Measurements from ENCODE around the gene EEFSEC. TPM values are rescaled to one million over a fixed set of nuclear protein-coding genes. Genes with fewer than 3 reads are reported as not detected.

Gene EEFSEC
- total RNA-seq, 2 donors from 2014 or later = 3.4 to 20.3 TPM

DNA sequence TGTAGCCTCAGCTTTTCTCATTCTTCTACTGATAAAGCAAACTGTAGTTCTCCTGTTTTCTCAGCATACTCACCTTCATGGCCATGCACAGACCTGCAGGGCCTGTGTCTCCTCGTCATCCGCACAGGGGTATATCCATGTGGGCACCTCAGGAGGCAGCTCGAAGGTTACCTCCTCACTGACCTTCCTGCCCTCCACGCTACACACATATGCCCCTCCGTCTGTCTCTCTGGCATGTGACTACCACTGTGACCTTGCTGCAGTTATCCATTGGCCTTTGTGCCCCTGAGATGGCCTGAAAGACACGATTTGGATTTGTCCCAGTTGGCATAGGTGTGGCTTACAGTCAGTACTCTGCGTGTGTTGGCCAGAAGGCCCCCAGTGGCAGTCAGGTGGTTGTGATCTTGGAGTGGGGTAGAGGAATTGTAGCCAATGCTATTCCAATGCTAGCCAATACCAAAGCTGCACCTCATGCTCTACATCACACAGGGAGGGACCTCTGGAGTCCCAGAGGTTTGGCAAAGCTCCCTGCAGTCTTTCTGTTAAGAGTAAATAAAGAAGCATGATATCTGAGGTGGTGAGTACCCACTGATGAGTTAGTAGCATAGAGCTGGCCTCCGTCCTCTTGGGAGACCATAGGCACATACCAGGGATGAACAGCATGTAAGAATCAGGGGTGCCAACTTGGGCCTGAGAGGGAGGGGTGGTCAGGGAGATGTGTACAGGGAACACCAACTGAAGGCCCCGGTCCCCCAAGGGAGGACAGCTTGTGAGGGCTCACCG is 143.4 kb downstream of the EEFSEC start:
- Mint-ChIP-seq H3K9me3 (peaks cover 0 to 6% of the 10 kb centered on the region in 2 donors), H3K36me3 (peaks cover 0 to 11% of the 10 kb centered on the region in 2 donors), H3K27ac (peak overlapping the region in 1 of 2 donors; percentile 84)
- ATAC-seq (no peak), DNase-seq (ENCODE audit: low spot score in 2 of 2) (peak in 1 of 2 donors; percentile 21)

DNA sequence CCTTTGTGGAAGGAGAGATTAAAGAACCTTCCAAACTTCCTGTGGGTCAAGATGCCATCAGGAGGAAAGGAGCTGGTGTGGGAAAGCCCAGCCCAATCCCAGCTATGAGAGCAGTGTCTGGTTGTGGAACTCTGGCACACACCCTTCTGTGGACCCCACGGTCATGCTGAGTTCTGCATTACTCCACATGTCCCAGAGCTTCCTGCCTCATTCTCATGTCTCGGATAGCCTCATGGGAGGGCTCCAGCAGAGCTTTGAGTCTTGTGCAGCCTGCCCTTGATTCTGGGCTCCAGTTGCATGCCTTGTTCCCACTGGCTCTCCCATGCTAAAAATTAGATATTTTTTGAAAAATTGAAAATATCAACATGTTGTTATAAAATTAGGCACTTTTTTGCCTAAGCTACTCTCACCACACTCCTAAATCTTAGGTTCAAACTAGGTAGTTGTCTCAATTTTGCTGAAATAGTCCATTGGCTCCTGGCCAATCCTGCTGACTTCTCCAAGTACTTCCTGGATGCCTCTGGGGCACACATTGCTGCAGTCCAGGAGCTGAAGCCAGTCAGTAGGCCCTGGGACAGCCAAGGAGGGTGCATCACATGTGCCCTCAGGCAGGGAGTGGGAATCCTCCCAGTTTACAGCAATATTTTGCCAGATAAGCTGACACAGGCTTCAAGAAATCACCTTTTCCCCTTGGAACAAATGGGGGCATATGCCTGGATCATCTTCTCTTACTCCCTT is 144.3 kb downstream of the EEFSEC start:
- ATAC-seq (no peak), DNase-seq (ENCODE audit: low spot score in 2 of 2) (peak in 1 of 2 donors; percentile 9)
- Mint-ChIP-seq H3K36me3 (peaks cover 0 to 11% of the 10 kb centered on the region in 2 donors), H3K9me3 (peaks cover 0 to 6% of the 10 kb centered on the region in 2 donors), H3K27ac (no peak overlapping the region)

DNA sequence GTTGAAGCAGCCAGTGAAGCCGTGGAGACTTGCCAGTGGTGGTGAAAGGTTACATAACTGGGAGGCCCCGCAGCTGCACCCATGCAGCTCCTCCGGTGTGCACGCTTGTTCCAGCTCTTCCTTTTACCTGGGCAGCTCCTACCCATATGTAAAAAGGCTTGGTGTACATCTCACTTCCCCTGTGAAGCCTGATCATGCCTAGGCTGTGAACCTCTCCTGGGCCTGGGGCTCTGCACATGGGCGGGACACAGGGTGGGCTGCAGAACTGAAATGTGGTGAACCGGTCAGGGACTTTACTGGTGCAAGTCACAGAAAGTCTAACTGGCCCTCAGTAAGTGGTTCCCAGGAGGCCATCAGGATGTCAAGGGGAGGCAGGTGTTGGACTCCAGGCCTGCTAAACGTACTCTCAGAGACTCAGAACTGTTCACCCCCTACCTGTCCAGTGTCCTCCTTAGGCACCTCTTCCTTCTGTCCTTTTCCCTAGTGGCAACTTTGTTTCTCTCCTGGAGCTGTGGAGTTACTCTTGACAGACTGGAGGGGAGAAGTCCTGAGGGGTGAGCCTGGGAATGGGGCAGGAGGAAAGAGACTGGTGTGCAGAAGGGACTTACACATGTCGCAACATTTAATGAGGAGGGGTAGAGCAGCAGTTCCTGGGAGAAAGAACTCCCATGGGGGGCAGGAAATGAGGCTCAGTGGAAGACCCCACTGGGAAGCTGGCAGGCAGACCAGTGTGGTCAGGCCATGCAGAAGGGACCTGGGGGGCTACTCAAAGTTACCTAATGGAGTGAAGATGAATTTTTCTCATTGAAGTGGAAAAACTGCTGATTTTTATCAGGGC is 148.1 kb downstream of the EEFSEC start:
- Mint-ChIP-seq H3K9me3 (no peaks in the 10 kb centered on the region), H3K27ac (no peak overlapping the region), H3K36me3 (peaks cover 0 to 3% of the 10 kb centered on the region in 2 donors)
- DNase-seq (ENCODE audit: low spot score in 2 of 2) (no peak), ATAC-seq (no peak)

DNA sequence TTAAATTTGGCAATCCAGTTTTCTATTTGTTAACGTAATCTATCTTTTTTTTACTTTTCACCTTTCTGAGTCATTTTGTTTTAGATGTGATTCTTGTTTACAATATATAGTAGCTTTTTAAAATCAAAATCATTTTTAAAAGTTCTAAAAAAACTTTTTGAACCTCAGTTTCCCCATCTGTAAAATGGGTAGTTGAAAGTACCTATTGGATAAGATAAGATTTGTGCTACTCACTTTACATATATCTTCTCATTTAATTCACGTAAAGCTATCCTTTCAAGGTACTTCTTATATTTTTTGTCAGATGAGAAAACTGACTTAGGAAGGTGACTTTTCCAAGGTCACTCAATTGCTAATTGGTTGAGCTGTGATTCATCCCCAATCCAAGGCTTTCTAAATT is 153.2 kb downstream of the EEFSEC start:
- no peak for ATAC-seq
- Mint-ChIP-seq H3K9me3 (no peaks in the 10 kb centered on the region), H3K36me3 (peaks cover 5 to 6% of the 10 kb centered on the region in 2 donors), H3K27ac (no peak overlapping the region)
- DNase-seq (ENCODE audit: low spot score in 2 of 2) = no peak

DNA sequence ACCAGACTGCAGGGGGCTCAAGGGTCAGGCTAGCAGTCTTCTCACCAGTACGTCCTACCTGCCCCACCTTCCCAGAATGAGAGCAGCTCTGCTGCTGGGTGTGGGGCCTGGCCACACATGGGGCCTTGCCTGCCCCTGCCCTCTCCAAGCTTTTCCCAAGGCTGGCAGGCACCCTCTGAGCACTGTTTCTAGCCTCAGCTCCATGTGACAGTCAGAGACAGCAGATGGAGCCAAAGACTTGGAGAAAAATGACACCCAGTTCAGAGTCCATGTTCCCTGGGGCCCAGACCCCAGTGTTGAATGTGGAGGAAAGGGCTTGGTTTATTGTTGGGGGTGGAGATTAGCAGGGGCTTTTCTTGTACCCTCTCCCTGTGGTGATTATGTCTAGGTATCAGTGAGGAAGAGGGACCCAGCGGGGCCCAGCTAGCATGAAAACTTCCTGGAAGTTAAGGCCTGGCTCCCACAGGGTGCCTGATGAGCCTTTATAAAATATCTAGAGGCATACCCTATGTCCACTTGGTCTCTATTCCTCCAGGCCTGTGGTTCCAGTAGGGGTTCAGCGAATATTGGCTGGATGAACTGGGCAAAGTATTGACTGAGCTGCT is 153.8 kb downstream of the EEFSEC start:
- Mint-ChIP-seq H3K27ac (no peak overlapping the region), H3K9me3 (no peaks in the 10 kb centered on the region), H3K36me3 (peaks cover 5 to 6% of the 10 kb centered on the region in 2 donors)
- ATAC-seq (no peak), DNase-seq (ENCODE audit: low spot score in 2 of 2) (no peak)

GRCh38 chr3:128307781-128308469 is 154.6 kb downstream of the EEFSEC start:
- no peaks in the 10 kb centered on the region for H3K9me3 Mint-ChIP-seq
- no peak for ATAC-seq
- DNase-seq (ENCODE audit: low spot score in 2 of 2) = no peak
- H3K36me3 Mint-ChIP-seq = peaks cover 5 to 6% of the 10 kb centered on the region in 2 donors
- H3K27ac Mint-ChIP-seq = no peak overlapping the region

- DNase-seq (ENCODE audit: low spot score in 2 of 2) (no peak), ATAC-seq (no peak)
- Mint-ChIP-seq H3K27ac (peak overlapping the region in 1 of 2 donors; percentile 33), H3K9me3 (no peaks in the 10 kb centered on the region), H3K36me3 (peaks cover 5 to 6% of the 10 kb centered on the region in 2 donors)
Observed at GRCh38 chr3:128309026-128309425, 155.7 kb downstream of the EEFSEC start.

- no peak for ATAC-seq
- DNase-seq (ENCODE audit: low spot score in 2 of 2) = no peak
- no peaks in the 10 kb centered on the region for H3K9me3 Mint-ChIP-seq
- no peak overlapping the region for H3K27ac Mint-ChIP-seq
- peaks cover 5 to 6% of the 10 kb centered on the region in 2 donors for H3K36me3 Mint-ChIP-seq
Observed at GRCh38 chr3:128310286-128311058, 157.2 kb downstream of the EEFSEC start.

GRCh38 chr3:128311441-128311844 is 158.2 kb downstream of the EEFSEC start:
- peaks cover 5 to 6% of the 10 kb centered on the region in 2 donors for H3K36me3 Mint-ChIP-seq
- no peaks in the 10 kb centered on the region for H3K9me3 Mint-ChIP-seq
- no peak overlapping the region for H3K27ac Mint-ChIP-seq
- ATAC-seq = no peak
- no peak for DNase-seq (ENCODE audit: low spot score in 2 of 2)

DNA sequence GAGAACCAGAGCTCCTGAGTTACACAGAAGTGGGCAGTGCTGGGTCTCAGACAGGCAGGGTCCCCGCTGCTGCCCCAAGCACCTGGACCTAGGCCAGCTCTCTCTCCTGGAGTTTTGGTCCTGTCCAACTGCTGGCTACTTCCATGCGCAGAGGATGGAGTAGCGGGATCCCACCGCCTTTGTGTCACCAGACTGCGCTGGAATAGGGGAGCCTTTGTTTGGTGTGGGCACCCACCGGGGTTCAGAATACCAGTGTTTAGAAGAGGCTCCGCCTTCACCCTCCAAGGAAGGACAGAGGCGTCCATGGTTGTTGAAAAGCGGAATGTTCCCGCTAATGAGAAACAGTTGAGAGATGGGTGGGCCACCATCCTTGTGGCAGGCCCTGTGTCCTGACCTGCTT is 159.0 kb downstream of the EEFSEC start:
- ATAC-seq (no peak), DNase-seq (ENCODE audit: low spot score in 2 of 2) (no peak)
- no peak overlapping the region for H3K27ac Mint-ChIP-seq
- no peaks in the 10 kb centered on the region for H3K9me3 Mint-ChIP-seq
- peaks cover 6 to 8% of the 10 kb centered on the region in 2 donors for H3K36me3 Mint-ChIP-seq

DNA sequence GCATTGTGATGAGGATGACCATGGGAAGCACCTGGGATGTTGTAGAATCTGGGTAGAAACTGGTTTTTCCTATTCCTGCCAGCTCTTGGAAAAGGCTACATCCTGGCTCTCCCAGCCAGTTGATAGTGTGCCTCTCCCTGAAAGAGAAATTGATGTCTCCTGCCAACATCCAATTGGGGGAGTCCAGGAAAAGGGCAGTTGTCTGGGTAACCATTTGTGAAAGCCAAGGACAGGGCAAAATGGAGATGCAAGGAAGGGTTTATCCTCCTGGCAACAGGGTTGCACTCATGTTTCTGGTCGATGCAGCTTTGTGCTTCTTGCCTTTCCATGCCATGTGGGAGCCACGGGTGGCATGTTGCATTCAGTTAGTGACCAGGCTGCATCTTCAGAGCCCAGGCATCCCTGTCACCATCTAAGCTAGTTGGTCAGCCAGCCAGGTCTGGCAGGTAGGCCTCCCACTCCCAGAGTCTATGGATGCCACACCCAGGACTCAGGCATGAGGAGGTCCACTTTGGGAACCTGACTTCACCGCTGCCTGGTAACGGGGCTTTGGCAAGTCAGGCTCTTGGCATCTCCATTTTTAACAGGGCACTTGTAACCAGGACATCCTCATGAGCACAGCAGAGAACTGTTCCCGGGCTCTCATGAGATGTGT is 159.9 kb downstream of the EEFSEC start:
- no peak for ATAC-seq
- peaks cover 6 to 12% of the 10 kb centered on the region in 2 donors for H3K36me3 Mint-ChIP-seq
- H3K9me3 Mint-ChIP-seq = no peaks in the 10 kb centered on the region
- no peak overlapping the region for H3K27ac Mint-ChIP-seq
- no peak for DNase-seq (ENCODE audit: low spot score in 2 of 2)

DNA sequence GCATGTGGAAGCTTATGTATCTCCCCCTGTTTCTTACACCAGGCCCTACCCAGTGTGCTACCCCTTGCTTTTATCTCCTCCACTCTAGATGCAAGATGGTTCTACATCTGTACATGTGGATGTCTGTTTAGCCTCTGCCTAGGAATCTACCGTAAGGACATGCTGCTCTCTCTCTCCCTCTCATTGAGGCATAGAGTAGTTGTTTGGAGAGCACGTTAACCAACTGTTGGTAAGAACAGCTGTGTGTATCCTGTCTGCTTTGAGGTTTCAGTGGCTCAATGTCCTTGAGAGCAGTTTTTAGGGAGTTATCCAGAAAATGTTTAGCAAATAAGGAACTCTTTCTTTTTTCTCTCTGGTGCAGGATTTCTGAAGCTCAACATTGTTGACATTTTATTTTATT is 160.7 kb downstream of the EEFSEC start:
- DNase-seq (ENCODE audit: low spot score in 2 of 2) (no peak), ATAC-seq (no peak)
- H3K36me3 Mint-ChIP-seq = peaks cover 3 to 9% of the 10 kb centered on the region in 2 donors
- H3K9me3 Mint-ChIP-seq = no peaks in the 10 kb centered on the region
- H3K27ac Mint-ChIP-seq = no peak overlapping the region

- peaks cover 0 to 7% of the 10 kb centered on the region in 2 donors for H3K36me3 Mint-ChIP-seq
- peak overlapping the region in 1 of 2 donors; percentile 33 for H3K27ac Mint-ChIP-seq
- ATAC-seq = no peak
Observed at GRCh38 chr3:128315313-128315712, 162.0 kb downstream of the EEFSEC start.

GRCh38 chr3:128316481-128316891 is 163.2 kb downstream of the EEFSEC start:
- Mint-ChIP-seq H3K36me3 (peaks cover 0 to 7% of the 10 kb centered on the region in 2 donors), H3K9me3 (no peaks in the 10 kb centered on the region), H3K27ac (peak overlapping the region; percentile 53 to 59)

More at GRCh38 chr3:128315313-128315712, 162.0 kb downstream of the EEFSEC start:
- no peaks in the 10 kb centered on the region for H3K9me3 Mint-ChIP-seq
- DNase-seq (ENCODE audit: low spot score in 2 of 2) = no peak

More at GRCh38 chr3:128316481-128316891, 163.2 kb downstream of the EEFSEC start:
- ATAC-seq (peak; percentile 78 to 89), DNase-seq (ENCODE audit: low spot score in 2 of 2) (peak in 1 of 2 donors; percentile 23)

Measured in activated naive CD4-positive, alpha-beta T cell treated with anti-CD3 and anti-CD28 coated beads, Interleukin-2, amount 50 U/mL, for 72 hours (primary cell).